Osteoblast (primary cell): ENCODE results near the gene APPL1. TPM values are rescaled to one million over a fixed set of nuclear protein-coding genes. Genes with fewer than 3 reads are reported as not detected.
"Not testable (repeated sequence)": the region's sequence is repeated elsewhere in the genome, so short reads cannot be mapped to it uniquely, and the experiment has no call there.

Experiments used
- DNase-seq: peaks from one replicate; pipeline ENCODE4 v3.0.0; 2011; ENCODE audit warnings: low spot score, mixed read lengths; ENCODE audit not compliant: insufficient read length; ENCODE audit errors: missing footprints
- H2AFZ ChIP-seq: 2 replicates; pipeline ENCODE4 v1.6.0; 2011; ENCODE audit warnings: mild to moderate bottlenecking, low read length
- H3K27ac ChIP-seq: 2 replicates; pipeline ENCODE4 v1.5.1; 2011; ENCODE audit warnings: mild to moderate bottlenecking, low read depth, low read length, moderate library complexity
- H3K27me3 ChIP-seq: 2 replicates; pipeline ENCODE4 v1.6.0; 2012; ENCODE audit warnings: mild to moderate bottlenecking, control low read depth, inconsistent platforms, low read length, moderate library complexity; ENCODE audit not compliant: insufficient read depth
- H3K36me3 ChIP-seq: 2 replicates; pipeline ENCODE4 v1.5.1; 2011; ENCODE audit warnings: mild to moderate bottlenecking, low read length, control low read depth, moderate library complexity; ENCODE audit not compliant: insufficient read depth
- H3K4me1 ChIP-seq: 2 replicates; pipeline ENCODE4 v1.5.1; 2011; ENCODE audit warnings: mild to moderate bottlenecking, low read length, control low read depth, moderate library complexity; ENCODE audit not compliant: insufficient read depth
- H3K4me2 ChIP-seq: 2 replicates; pipeline ENCODE4 v1.6.0; 2011; ENCODE audit warnings: mild to moderate bottlenecking, low read length; ENCODE audit not compliant: insufficient read depth
- H3K4me3 ChIP-seq: fragments of 200-600 bp; sonication (generic); 3 replicates; pipeline ENCODE4 v1.5.1; 2012; ENCODE audit warnings: mild to moderate bottlenecking, low read length, inconsistent platforms; ENCODE audit not compliant: insufficient read depth
- H3K79me2 ChIP-seq: 2 replicates; pipeline ENCODE4 v1.6.0; 2012; ENCODE audit warnings: mild to moderate bottlenecking, low read length, control low read depth, inconsistent platforms; ENCODE audit not compliant: insufficient read depth
- H3K9me3 ChIP-seq: 2 replicates; pipeline ENCODE4 v1.5.1; 2011; ENCODE audit warnings: low read depth, low read length, control low read depth
- H4K20me1 ChIP-seq: 2 replicates; pipeline ENCODE4 v1.6.0; 2012; ENCODE audit warnings: mild to moderate bottlenecking, low read length, control low read depth; ENCODE audit not compliant: insufficient read depth
- total RNA-seq: library from RNA; depleted of rRNA; stranded (reverse); fragments of >200 nt; gene quantifications from 2 replicates; pipeline ENCODE4 v1.2.3, GENCODE V29; 2012
- TF ChIP-seq, protein P1 (sequence below): IDR thresholded peaks from 2 replicates; pipeline ENCODE4 v1.5.1; 2011; ENCODE audit warnings: mild to moderate bottlenecking, low read depth, low read length, moderate library complexity; ENCODE audit errors: extremely low read depth

Gene APPL1
- total RNA-seq, 1 donor, result 53.6 TPM

DNA sequence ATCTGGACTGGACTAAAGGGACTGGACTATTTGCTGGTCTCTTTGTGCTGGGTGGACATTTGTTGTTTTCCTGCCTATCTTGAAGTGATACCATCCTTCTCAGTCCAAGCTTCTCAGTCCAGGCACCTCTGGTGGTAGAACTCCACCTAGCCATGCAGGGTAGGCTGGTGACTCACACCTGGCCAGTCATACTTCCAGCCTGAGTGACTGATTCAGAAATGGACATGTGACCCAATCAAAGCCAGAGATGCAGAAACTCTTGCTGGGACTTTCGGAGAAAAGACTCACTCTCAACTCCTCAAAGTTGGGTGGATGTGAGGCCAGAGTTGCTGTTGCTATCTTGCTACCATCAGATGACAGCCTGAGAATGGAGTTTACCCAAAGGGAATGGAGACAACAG, 70.5 kb downstream of the APPL1 start:
- no peak overlapping the region for H3K27ac ChIP-seq
- H2AFZ ChIP-seq, result no peak overlapping the region
- no peaks in the 10 kb centered on the region for H3K9me3 ChIP-seq
- TF ChIP-seq, protein P1, sequence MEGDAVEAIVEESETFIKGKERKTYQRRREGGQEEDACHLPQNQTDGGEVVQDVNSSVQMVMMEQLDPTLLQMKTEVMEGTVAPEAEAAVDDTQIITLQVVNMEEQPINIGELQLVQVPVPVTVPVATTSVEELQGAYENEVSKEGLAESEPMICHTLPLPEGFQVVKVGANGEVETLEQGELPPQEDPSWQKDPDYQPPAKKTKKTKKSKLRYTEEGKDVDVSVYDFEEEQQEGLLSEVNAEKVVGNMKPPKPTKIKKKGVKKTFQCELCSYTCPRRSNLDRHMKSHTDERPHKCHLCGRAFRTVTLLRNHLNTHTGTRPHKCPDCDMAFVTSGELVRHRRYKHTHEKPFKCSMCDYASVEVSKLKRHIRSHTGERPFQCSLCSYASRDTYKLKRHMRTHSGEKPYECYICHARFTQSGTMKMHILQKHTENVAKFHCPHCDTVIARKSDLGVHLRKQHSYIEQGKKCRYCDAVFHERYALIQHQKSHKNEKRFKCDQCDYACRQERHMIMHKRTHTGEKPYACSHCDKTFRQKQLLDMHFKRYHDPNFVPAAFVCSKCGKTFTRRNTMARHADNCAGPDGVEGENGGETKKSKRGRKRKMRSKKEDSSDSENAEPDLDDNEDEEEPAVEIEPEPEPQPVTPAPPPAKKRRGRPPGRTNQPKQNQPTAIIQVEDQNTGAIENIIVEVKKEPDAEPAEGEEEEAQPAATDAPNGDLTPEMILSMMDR, result peak; percentile 16
- peaks cover 2% of the 10 kb centered on the region for H3K4me1 ChIP-seq
- no peak overlapping the region for H3K4me3 ChIP-seq
- H3K4me2 ChIP-seq, result no peak overlapping the region
- H3K79me2 ChIP-seq, result no peaks in the 10 kb centered on the region
- H4K20me1 ChIP-seq, result no peaks in the 10 kb centered on the region
- no peaks in the 10 kb centered on the region for H3K36me3 ChIP-seq
- no peaks in the 10 kb centered on the region for H3K27me3 ChIP-seq
- peak; percentile 68 for DNase-seq

DNA sequence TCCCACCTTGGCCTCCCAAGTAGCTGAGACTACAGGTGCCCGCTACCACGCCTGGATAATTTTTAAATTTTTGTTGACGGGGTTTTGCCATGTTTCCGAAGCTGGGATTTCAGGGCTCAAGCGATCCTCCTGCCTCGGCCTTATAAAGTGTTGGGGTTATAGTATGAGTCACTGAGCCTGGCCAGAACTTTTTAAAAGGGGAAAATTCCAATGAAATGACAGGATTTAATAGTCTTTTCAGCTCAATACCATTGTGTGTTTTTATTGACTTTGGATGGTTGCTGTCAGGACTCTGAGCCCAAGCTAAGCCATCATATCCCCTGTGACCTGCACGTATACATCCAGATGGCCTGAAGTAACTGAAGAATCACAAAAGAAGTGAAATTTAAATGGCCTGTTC, 76.0 kb downstream of the APPL1 start:
- H3K79me2 ChIP-seq, H3K36me3 ChIP-seq, H3K4me1 ChIP-seq, H3K27ac ChIP-seq, H3K9me3 ChIP-seq, H2AFZ ChIP-seq, H3K4me3 ChIP-seq, H4K20me1 ChIP-seq, H3K27me3 ChIP-seq: not testable (repeated sequence)
- peak; percentile 65 for DNase-seq
- H3K4me2 ChIP-seq, result peak overlapping the region; percentile 60

DNA sequence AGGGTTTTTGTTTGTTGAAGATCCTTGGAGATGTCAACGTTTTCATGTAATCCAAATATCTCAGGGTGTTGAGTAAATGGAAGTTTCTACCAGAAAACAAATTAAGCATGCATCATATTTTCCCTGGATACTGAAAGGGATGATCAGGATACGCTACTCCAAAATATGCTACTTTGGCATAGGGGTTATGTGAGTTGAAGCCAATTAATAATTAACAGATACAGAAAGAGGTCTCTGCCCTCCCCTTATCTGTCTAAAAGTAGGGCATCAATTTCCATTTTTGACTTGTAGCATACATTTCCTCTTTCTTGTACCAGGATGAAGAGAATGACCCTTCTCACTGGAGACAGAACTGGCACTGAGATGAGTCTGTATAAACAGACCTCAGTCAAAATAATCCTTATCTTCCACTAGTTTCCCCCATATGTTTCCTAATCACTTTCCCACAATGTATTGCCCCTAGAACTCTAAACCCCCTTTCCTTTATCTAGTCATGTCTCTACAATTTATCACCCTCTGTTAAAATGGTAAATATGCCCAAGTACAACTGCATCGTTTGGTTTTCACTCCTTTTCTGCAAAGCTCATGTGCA, 82.3 kb downstream of the APPL1 start:
- Histone ChIP-seq H2AFZ (no peak overlapping the region), H3K36me3 (no peaks in the 10 kb centered on the region), H3K79me2 (no peaks in the 10 kb centered on the region), H3K4me3 (no peak overlapping the region), H3K4me1 (no peaks in the 10 kb centered on the region), H4K20me1 (no peaks in the 10 kb centered on the region), H3K9me3 (no peaks in the 10 kb centered on the region), H3K4me2 (no peak overlapping the region), H3K27me3 (peaks cover 4% of the 10 kb centered on the region), H3K27ac (no peak overlapping the region)
- TF ChIP-seq, protein P1, result no peak
- no peak for DNase-seq

DNA sequence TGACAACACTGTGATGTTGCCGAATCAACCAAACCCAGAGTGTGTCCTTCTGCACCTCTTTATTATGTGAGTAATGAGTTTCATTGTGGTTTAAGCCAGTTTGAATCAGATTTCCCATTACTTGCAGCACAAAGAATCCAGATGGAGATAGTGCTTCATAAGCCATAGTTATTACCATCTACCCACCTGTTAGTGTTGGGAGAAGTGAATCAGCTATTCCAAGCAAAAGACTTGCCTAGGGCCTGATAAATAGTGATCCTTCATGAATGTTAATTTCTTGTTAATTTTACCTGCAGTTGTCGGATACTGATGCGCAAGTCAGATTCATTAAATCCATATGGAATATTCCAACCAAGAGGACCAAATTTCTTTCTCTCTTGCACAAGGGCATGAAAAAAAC, 86.7 kb downstream of the APPL1 start:
- no peak overlapping the region for H3K27ac ChIP-seq
- H3K79me2 ChIP-seq, result no peaks in the 10 kb centered on the region
- peaks cover 4% of the 10 kb centered on the region for H3K27me3 ChIP-seq
- no peaks in the 10 kb centered on the region for H3K36me3 ChIP-seq
- no peak overlapping the region for H2AFZ ChIP-seq
- H3K4me3 ChIP-seq, result no peak overlapping the region
- TF ChIP-seq, protein P1, result no peak
- no peak for DNase-seq
- H4K20me1 ChIP-seq, result no peaks in the 10 kb centered on the region
- no peaks in the 10 kb centered on the region for H3K9me3 ChIP-seq
- no peak overlapping the region for H3K4me2 ChIP-seq
- no peaks in the 10 kb centered on the region for H3K4me1 ChIP-seq

Other genes starting within 250 kb of the APPL1 start
- not detected in 2 replicates for gene SPATA12, start 167.1 kb upstream of the APPL1 start, total RNA-seq
- 2.2 and 3.5 TPM in 2 replicates for gene IL17RD, start 62.4 kb upstream of the APPL1 start, total RNA-seq
- gene HESX1, start 27.8 kb upstream of the APPL1 start, total RNA-seq, result 0.29 and 0.72 TPM in 2 replicates
- not detected in 2 replicates for gene ASB14, start 65.0 kb downstream of the APPL1 start, total RNA-seq